CD4-positive, alpha-beta T cell treated with Interleukin-21 for 1 hour (primary cell): Measurements from ENCODE around the gene FAM219A.
"Not testable (repeated sequence)": the region's sequence is repeated elsewhere in the genome, so short reads cannot be mapped to it uniquely, and the experiment has no call there.

Experiments used
- DNase-seq: peaks from one replicate; pipeline ENCODE4 v3.0.0-alpha.2; 2020

The FAM219A gene

GRCh38 chr9:34374905-34375552 is 83.3 kb downstream of the FAM219A start:
- DNase-seq: no peak

DNA sequence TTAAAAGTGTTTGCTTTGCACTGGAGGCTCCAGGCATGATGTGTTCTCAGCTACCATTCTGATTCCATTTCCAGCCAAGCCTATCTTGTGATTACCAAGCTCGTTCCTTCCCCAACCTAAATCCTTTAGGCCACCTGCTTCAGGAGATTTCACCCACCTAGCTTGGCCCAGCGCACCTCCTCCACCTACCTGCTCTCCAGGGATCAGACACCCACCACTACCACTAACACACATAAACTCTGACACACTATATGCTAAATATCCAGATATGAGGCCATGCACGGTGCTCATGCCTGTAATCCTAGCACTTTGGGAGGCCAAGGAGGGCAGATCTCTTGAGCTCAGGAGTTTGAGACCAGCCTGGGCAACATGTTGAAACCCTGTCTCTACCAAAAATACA is 84.0 kb downstream of the FAM219A start:
- no peak for DNase-seq

DNA sequence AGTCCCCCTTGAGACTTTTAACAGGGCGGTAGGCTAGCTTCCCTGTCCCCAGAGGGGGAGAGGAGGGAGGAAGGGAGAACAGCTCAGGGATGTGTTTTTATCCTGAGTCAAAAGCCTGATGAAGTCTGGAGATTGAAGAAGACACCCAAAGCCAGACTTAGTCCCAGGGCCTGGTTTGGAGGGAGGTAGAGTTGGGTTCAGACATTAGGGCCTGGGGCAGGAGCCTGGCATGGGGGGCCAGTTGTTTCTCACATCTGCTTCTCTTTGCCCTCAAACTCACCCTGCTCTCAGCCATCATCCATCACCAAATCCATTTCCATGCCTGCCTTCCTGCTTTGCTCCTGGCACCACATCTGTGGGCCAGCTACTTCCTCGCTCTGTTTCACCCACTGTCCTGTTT is 84.6 kb downstream of the FAM219A start:
- DNase-seq: no peak

DNA sequence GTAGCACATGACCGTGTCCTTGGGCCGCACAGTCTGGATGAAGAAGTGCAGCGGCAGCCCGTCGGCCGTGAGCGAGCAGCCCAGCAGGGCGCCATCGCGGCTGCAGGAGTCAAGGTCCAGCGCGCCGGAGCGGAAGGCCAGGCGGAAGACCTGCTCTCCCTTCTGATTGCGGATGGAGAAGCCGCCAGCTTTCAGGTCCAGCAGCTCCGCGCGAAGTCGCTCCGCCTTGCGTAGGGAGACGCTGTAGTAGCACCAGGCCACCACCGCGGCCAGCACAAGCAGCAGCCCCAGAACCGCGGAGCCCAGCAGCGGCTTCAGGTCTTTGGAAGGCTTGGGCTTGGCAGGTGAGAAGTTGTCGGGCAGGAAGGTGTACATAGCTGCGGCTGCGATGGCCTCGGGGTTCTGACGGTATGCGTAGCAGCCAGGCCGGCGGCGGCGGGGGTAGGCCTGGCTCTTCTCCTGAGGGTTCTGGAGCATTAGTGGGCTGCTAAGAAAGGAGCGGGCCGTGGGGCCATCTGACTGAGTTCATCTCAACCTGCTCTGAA is 85.8 kb downstream of the FAM219A start:
- no peak for DNase-seq

- DNase-seq: no peak
These were observed 86.4 kb downstream of the FAM219A start for GRCh38 chr9:34371886-34372466.

DNA sequence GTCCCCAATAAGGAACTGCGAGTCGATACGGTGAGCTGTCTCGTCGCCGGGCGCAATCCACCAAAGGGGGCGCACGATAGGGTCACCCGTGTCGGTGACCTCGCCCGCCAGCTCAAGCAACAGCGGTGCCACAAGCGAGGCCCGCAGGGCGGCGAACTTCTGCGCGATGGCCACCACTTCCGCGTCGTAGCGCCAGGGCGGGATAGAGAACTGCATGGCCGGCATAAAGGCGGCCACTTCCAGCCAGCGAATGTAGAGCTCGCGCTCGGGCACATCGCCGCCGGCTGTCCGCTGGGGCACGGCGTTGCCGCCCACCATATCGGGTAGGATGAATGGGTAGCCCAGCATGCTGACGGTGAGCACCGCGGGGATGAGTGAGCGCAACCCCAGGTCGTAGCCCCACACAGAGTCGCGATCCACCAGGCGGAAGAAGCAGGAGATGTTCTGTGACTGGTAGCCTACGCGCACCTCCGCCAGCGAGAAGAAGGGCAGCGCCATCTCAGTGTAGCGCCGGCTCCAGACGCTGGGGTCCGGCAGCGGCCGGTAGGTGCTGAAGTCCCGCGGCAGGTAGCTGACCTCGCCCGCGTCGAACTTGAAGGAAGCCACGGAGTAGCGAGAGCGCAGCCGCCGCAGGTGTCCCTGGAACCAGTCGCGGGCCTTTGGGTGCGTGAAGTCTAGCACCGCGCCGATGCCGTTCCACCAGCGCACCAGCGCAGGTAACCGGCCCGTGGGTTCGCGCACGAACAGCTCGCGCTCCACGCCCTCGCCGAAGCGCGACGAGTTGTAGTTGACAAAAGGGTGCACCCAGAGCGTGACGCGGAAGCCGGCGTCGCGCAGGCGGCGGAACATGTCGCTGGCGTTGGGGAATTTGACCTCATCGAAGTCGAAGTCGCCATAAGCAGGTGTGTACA is 87.1 kb downstream of the FAM219A start:
- DNase-seq: peak; percentile 37

DNA sequence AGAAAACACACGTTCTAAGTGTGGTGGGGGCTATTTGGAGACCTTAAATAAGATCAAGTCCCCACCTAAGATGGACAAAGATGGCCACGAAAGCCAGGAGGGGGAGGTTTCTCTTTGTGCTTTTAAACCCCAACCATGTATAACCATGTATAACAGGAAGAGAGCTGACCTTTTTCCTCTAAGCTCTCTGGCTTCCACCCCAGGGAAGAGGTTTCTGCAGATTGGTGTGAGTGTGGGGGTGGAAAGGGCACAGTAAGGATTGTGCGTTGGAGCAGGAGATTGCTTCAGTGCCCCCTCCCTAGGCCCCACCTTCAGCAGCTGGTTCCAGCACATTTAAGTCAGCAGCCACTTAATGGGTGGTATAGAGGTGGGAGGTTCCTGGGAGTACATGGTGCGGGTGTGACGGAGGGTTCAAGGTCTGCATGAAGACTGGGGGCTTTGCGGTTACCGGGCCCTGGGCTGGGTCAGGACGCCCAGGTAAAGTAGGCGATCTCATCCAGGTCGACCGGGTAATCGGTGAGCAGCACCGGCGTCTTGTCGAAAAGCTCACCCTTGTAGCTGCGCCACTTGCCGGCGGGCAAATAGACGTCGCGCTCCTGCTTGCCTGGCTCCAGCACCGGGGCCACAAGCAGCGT is 87.9 kb downstream of the FAM219A start:
- no peak for DNase-seq

DNA sequence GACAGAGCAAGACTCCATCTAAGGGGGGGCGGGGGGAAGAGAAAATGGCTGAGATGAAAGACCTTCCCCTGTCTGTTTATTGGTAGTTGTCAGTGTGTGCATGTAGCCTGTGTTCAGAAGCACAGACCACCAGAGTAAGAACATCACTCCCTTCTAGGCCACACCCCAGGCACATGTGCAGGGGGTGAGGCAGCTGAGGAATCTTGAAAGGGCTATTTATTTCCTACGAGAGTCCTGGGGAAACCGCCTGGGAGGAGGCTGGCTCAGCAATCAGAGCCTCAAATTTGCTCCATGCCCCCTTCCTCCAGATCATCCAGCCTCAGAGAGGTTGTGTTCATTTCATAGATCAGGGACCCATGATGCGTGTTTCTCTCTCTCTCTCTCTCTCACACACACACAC is 88.7 kb downstream of the FAM219A start:
- no peak for DNase-seq

DNA sequence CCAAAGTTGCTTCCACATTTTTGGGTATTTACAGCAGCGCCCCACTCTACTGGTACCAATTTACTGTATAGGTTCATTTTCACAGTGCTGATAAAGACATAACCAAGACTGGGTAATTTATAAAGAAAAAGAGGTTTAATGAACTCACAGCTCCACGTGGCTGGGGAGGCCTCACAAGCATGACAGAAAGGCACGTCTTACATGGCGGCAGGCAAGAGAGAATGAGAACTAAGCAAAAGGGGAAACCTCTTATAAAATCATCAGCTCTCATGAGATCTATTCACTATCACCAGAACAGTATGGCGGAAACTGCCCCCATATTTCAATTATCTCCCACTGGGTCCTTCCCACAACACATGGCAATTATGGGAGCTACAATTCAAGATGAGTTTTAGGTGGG is 89.6 kb downstream of the FAM219A start:
- DNase-seq: not testable (repeated sequence)

- DNase-seq: not testable (repeated sequence)
These were observed 90.5 kb downstream of the FAM219A start for GRCh38 chr9:34367751-34368410.

DNA sequence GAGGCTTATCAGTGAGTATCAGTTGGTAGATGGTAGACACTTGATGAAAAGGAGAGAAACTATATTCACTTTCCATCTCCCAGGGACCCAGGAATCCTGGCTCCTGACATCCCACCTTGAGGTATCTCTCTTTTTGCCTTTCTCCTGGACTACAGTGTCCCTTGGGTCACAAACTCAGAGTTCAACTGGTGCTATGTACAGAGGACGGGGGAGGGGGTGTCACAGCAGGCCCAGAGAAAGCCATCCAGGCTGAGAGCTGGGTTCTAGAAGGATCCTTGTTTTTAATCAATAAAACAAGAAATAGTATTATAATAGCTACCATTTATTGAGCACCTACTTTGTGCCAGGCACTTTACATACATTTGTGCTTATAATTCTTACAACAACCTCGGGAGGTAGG is 92.0 kb downstream of the FAM219A start:
- no peak for DNase-seq

DNA sequence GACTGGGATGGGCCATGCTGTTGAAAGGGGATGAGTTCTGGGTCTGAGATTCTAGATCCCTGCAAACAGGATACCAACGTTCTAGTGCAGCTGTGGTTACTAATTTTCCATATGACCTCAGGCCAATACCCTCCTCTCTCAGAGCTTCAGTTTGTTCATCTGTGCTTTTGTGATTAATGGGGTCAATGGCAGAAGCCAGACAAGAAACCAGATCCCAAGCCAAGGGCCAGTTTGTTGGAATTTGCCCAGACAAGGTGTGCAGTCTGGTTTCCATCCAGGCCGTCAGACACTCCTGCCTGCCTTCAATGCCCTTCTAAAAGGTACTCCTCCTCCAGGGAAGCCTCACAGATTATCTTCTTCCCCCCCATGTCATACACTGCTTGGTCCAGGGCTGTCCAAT is 93.1 kb downstream of the FAM219A start:
- no peak for DNase-seq

- DNase-seq: no peak
These were observed 94.6 kb downstream of the FAM219A start for GRCh38 chr9:34363619-34364351.

DNA sequence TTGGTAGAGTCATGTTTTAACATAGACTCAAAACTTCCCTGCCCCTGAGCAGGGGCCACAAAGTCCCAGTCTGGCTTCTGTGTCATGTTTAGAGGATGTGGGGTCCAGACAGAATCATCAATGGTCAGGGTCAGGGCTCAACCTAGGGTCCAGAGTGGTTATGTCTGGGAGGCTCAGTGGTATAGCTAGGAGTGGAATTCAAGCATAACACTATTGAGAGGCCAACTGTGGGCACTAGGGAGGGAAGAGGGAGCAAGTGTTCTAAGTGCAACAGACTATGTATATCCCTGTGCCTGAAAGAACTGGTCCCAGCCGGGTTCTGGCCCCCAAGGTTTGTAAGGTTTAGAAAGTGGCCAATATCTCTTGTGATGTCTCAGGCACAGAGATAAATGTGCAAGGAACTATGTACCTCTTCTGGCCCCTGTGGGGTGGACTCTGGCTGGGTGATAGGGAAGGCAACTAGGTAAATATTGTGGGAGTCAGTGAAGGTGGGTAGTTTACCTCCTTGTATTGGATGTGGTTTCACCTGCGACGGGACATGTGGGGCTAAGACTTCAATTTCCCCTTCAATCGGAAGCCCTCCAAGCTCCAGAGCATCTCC is 95.7 kb downstream of the FAM219A start:
- no peak for DNase-seq

DNA sequence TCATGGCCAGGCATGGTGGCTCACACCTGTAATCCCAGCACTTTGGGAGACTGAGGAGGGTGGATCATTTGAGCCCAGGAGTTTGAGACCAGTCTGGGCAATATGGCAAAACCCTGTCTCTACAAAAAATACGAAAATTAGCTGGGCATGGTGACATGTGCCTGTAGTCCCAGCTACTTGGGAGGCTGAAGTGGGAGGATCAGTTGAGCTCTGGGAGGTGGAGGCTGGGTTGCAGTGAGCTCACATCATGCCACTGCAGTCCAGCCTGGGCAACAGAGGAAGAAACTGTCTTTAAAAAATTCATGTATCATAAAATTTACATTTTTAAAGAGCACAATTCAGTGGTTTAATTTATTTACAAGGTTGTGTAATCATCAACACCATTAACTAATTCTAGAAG is 105.4 kb downstream of the FAM219A start:
- DNase-seq: not testable (repeated sequence)

DNA sequence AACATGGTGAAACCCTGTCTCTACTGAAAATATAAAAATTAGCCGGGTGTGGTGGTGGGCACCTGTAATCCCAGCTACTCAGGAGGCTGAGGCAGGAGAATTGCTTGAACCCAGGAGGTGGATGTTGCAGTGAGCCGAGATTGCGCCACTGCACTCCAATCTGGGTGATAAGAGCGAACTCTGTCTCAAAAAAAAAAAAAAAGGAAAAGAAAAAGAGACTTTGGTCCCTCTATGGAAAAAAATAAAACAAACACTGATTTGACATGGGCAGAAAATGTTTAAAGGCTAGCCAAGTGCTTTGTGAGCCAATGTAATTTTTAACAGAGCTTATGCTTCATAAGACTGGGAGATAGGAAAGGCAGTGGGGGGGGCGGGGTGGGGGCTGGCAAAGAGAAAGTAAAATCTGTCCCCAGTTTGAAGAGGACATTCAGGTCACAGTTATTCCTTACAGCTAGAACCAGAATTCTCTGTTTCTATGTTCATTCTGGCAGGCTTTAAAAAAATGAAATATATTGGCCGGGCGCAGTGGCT is 106.2 kb downstream of the FAM219A start:
- DNase-seq: not testable (repeated sequence)

GRCh38 chr9:34349324-34349723 is 109.0 kb downstream of the FAM219A start:
- no peak for DNase-seq
